ENCODE results near the gene SIAH1.

DNA sequence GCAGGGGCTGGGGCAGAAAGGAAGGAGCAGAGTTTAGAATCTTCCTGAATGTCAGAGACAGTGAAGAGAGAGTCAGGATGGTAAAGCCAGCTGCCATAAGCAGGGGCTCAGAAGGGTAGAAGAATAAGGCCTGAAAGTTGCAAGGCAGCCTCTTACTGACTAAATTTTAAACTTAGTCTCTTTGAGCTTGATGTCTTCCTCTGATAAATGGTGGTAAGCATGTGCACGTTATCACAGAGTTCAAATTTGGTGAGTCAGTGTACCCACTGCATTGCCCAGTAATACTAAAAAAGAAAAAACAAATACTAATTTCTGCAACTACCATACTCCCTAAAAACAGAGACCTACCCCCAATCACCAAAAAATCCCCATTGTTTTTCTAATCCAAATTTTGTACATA is 45.2 kb downstream of the SIAH1 start:
- TF ChIP-seq EP300 (IDR thresholded peaks at IDR 0.05) (no peak), CTCF (IDR thresholded peaks at IDR 0.05) (no peak), POLR2AphosphoS5 (IDR thresholded peaks at IDR 0.05) (no peak), POLR2A (IDR thresholded peaks at IDR 0.05) (no peak)
